HG03565 (cell line): ENCODE results near the gene PPFIA2.

Source experiments
- ATAC-seq: cut with Tn5 transposase; IDR thresholded peaks from one replicate; pipeline ENCODE4 v1.9.1; 2021; ENCODE audit warnings: mild to moderate bottlenecking, moderate library complexity; ENCODE audit not compliant: unreplicated experiment

Gene PPFIA2

GRCh38 chr12:81759190-81760051, at the start of gene PPFIA2:
Gene PPFIA2, minus strand, starts transcription at chr12:81759350.
- ATAC-seq: no peak

GRCh38 chr12:81800298-81801148, 41.4 kb upstream of the PPFIA2 start:
- no peak for ATAC-seq

- no peak for ATAC-seq
Measured at GRCh38 chr12:81798294-81798693, 39.1 kb upstream of the PPFIA2 start.

GRCh38 chr12:81797100-81797499, 38.0 kb upstream of the PPFIA2 start:
- no peak for ATAC-seq

- ATAC-seq: no peak
Measured at GRCh38 chr12:81792666-81793065, 33.5 kb upstream of the PPFIA2 start.

- no peak for ATAC-seq
Measured at GRCh38 chr12:81779216-81779615, 20.1 kb upstream of the PPFIA2 start.

GRCh38 chr12:81778719-81779118, 19.6 kb upstream of the PPFIA2 start:
- ATAC-seq: no peak

- no peak for ATAC-seq
Measured at GRCh38 chr12:81758421-81759189, 545 bp downstream of the PPFIA2 start.

GRCh38 chr12:81757731-81758365, 1.3 kb downstream of the PPFIA2 start:
- ATAC-seq: no peak

- no peak for ATAC-seq
Measured at GRCh38 chr12:81729781-81730180, 29.4 kb downstream of the PPFIA2 start.

GRCh38 chr12:81727391-81727790, 31.8 kb downstream of the PPFIA2 start:
- no peak for ATAC-seq

GRCh38 chr12:81726634-81727033, 32.5 kb downstream of the PPFIA2 start:
- ATAC-seq: no peak

- ATAC-seq: no peak
Measured at GRCh38 chr12:81723361-81723760, 35.8 kb downstream of the PPFIA2 start.

- no peak for ATAC-seq
Measured at GRCh38 chr12:81722004-81722403, 37.1 kb downstream of the PPFIA2 start.

- no peak for ATAC-seq
Measured at GRCh38 chr12:81718616-81719015, 40.5 kb downstream of the PPFIA2 start.

GRCh38 chr12:81712536-81712935, 46.6 kb downstream of the PPFIA2 start:
- ATAC-seq: no peak

- ATAC-seq: no peak
Measured at GRCh38 chr12:81705586-81705985, 53.6 kb downstream of the PPFIA2 start.

GRCh38 chr12:81699551-81699950, 59.6 kb downstream of the PPFIA2 start:
- ATAC-seq: no peak

- ATAC-seq: no peak
Measured at GRCh38 chr12:81692008-81692407, 67.1 kb downstream of the PPFIA2 start.

GRCh38 chr12:81683881-81684280, 75.3 kb downstream of the PPFIA2 start:
- no peak for ATAC-seq

GRCh38 chr12:81679614-81680013, 79.5 kb downstream of the PPFIA2 start:
- no peak for ATAC-seq
